ENCODE data around the gene OIP5.

OIP5 gene

DNA sequence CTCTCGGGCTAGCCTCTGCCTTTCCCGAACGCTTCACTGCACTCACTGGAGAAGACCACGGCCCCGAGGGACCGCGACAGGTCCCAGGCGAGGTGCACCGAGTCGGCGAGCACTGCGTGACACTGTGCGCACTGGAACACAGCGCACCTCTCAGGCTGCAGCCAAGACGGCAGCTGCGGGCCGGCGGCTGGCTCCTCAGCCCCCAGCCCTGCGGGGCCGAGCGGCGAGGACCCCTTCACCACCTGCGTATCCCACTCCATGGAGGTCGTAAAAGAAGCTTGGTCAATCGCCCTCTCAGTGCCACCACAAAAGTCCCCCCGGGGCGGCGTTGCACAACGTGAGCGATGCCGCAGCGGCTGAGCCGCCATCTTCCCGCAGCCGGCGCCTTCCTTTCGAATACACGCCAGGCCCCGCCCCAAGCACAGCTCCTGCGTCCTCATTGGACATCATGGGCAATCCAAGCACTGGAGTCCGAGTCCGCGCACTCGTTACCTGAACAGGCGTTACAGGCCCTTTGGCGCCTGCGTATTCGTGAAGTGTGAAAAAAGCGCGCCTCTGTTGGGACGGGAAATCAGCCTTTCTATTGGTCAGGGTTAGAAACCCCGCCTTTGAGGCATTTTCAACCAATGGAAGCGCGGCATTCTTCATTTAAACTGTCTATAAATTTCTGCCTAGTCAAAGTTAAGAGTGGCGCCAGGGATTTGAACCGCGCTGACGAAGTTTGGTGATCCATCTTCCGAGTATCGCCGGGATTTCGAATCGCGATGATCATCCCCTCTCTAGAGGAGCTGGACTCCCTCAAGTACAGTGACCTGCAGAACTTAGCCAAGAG, at the start of gene OIP5, which contains the start of gene NUSAP1:
TSS of gene OIP5 (minus strand) at position 398 of the 832 bp plus-strand sequence. CDS start at position 368, 30 bp downstream.
TSS of gene NUSAP1 (plus strand) at position 688 of the 832 bp plus-strand sequence. CDS start at position 765, 77 bp downstream.
- Mint-ChIP-seq H3K27me3 (no peaks in the 10 kb centered on the region), H3K27ac (peak within 1 kb of the TSS; percentile 94), H3K36me3 (peaks cover 2% of the 10 kb centered on the region), H3K4me1 (ENCODE audit: low read depth) (peaks cover 27% of the 10 kb centered on the region), H3K9me3 (ENCODE audit: low read depth) (no peaks in the 10 kb centered on the region), H3K4me3 (peak within 1 kb of the TSS; percentile 97)

DNA sequence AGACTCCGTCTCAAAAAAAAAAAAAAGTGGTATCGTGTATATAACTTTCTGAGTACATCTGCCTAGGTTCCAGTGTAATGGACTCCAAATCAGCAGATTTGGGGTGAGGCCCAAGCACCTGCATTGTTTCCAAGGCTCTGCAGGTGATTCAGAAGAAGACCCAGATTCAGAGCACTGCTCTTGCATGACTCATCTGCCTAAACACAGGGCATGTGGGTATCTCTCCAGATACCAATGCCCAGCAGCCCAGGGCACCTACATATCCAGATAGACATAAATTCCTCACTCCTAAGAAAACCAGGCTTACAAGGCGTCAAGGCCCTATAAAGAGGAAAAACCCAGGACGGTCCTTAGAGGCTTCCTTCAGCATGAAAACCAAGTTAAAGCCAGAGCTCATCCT, 45.6 kb upstream of the OIP5 start:
- Mint-ChIP-seq H3K27ac (no peak overlapping the region), H3K9me3 (ENCODE audit: low read depth) (no peaks in the 10 kb centered on the region), H3K36me3 (no peaks in the 10 kb centered on the region), H3K27me3 (no peaks in the 10 kb centered on the region), H3K4me1 (ENCODE audit: low read depth) (no peaks in the 10 kb centered on the region), H3K4me3 (no peak overlapping the region)

DNA sequence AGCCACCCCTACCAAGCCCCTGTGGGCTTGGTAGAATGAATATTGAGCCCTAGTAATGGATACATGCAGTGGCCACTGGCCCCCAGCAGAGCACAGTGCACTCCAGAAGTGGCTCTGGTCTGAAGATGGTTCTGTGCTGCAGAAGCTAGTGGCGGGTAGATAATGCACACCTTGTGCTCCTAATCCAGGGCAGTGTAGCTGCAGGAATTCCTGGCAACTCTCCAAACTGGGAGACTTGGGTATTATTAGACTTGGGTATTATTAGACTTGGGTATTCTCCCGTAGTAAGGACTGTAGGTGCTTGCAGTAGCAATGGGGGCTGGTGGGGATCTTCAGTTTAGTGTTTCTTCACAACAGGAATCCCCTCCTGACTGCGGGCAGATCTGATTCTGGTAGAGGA, 35.0 kb upstream of the OIP5 start:
- Mint-ChIP-seq H3K4me3 (no peak overlapping the region), H3K9me3 (ENCODE audit: low read depth) (no peaks in the 10 kb centered on the region), H3K36me3 (no peaks in the 10 kb centered on the region), H3K4me1 (ENCODE audit: low read depth) (no peaks in the 10 kb centered on the region), H3K27ac (no peak overlapping the region), H3K27me3 (no peaks in the 10 kb centered on the region)

DNA sequence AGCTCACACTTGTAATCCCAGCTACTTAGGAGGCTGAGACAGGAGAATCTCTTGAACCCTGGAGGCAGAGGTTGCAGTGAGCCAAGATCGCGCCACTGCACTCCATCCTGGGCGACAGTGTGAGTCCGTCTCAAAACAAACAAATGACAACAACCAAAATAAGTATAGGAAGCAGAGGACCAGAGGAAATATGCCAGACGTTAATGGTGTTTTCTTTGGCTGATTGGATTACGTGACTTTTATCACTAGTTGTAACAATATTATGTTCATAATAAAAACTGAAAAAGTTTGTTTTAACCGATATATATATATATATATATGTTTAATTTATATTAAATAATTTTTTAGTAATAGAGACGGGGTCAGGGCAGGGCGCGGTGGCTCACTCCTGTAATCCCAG, 22.0 kb upstream of the OIP5 start:
- Mint-ChIP-seq H3K4me1 (ENCODE audit: low read depth) (no peaks in the 10 kb centered on the region), H3K9me3 (ENCODE audit: low read depth) (no peaks in the 10 kb centered on the region), H3K27ac (no peak overlapping the region), H3K36me3 (peaks cover 3% of the 10 kb centered on the region), H3K27me3 (no peaks in the 10 kb centered on the region), H3K4me3 (no peak overlapping the region)

DNA sequence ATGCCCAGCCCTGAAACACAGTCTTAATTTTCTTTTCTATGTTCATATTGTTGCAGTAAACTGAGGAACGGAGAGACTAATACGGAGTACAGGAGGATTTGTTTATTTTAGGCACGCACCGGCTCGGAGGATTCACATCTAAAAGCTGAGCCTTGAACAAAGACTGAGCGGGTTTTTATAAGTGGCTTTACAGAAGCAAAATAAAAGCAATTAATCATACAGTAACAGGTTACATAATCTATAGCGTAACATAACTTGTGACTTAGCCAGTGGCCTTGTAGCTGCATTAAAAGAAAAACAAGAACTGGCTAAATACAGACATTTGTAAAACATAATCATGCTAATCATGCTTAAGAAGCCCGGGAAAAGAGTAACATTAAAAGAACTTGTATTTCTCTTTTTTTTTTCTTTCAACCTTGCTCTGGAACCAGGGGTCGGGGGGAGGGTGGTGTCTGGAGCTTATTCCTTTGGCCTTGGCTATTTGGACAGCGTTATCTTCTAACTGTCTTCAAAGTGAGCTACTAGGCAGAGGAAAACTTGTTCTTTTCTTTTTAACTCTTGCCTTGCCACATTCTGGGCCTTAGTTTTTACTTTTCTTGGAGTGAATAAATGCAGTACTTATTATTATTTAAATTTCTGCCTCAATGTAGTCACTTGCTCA, 17.8 kb upstream of the OIP5 start:
- Mint-ChIP-seq H3K4me1 (ENCODE audit: low read depth) (no peaks in the 10 kb centered on the region), H3K36me3 (peaks cover 3% of the 10 kb centered on the region), H3K27me3 (no peaks in the 10 kb centered on the region), H3K9me3 (ENCODE audit: low read depth) (no peaks in the 10 kb centered on the region), H3K4me3 (no peak overlapping the region), H3K27ac (no peak overlapping the region)

DNA sequence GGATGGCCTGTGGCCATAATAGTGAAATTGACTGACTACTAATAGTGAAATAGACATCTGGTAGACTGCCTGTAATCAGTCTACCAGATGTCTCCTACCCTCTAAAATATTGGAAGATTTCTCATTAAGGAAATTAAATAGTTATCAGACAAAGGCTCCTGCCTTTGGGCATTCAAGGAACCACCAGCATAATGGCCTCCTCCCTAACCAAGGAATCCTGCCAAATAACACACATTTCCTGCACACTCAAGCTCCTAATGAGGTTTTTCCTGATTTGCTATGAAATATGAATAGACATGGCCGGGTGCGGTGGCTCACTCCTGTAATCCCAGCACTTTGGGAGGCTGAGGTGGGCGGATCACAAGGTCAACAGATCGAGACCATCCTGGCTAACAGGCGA, 14.8 kb upstream of the OIP5 start:
- no peaks in the 10 kb centered on the region for H3K9me3 Mint-ChIP-seq (ENCODE audit: low read depth)
- H3K36me3 Mint-ChIP-seq: peaks cover 7% of the 10 kb centered on the region

DNA sequence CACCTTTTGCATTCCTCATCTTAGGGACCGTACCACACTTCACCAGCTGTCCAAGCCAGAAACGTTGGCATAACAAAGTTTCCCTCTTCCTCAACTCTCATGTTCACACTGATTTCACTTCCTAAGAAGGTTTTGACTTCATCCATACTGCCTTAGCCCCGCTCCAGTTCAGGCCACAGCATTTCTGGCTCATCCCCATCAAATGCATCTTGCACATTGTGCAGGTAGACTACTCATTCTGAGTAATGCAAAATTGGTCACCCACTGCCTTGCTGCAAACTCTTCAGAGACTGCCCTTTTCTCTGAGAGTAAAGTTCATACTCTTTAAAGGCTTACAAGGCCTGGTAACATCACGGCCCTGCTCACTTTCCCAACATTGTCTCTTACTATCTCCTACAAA, 9.1 kb upstream of the OIP5 start:
- Mint-ChIP-seq H3K36me3 (peaks cover 4% of the 10 kb centered on the region), H3K4me1 (ENCODE audit: low read depth) (no peaks in the 10 kb centered on the region), H3K27ac (no peak overlapping the region), H3K4me3 (no peak overlapping the region), H3K27me3 (no peaks in the 10 kb centered on the region), H3K9me3 (ENCODE audit: low read depth) (no peaks in the 10 kb centered on the region)

More for the DNA sequence above, 14.8 kb upstream of the OIP5 start:
- H3K4me1 Mint-ChIP-seq (ENCODE audit: low read depth): no peaks in the 10 kb centered on the region
- no peak overlapping the region for H3K4me3 Mint-ChIP-seq
- no peaks in the 10 kb centered on the region for H3K27me3 Mint-ChIP-seq
- no peak overlapping the region for H3K27ac Mint-ChIP-seq

DNA sequence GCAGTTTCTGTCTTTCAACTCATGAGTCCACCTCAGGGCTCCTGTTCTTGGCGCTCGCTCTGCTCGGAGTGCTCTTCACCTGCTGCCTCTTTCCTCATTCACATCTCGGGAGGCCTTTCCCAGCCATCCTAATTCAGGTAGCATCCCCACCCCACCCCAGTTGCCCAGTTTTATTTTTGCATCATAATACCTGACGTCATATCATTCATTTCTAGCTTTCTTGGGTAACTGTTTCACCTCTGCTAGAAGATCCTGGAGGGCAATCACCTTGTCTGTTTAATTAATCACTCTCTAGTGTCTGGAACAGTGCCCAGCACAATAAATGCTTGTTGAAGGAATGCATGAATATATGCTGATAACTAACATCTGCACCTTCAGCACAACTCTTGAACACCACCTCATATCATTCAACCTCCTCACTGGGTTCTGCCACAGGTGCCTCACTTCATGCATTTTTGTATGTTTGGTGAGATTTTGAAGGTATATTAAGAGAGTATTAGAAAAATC, 7.9 kb upstream of the OIP5 start:
- Mint-ChIP-seq H3K4me3 (no peak overlapping the region), H3K36me3 (peaks cover 4% of the 10 kb centered on the region), H3K27ac (no peak overlapping the region)

DNA sequence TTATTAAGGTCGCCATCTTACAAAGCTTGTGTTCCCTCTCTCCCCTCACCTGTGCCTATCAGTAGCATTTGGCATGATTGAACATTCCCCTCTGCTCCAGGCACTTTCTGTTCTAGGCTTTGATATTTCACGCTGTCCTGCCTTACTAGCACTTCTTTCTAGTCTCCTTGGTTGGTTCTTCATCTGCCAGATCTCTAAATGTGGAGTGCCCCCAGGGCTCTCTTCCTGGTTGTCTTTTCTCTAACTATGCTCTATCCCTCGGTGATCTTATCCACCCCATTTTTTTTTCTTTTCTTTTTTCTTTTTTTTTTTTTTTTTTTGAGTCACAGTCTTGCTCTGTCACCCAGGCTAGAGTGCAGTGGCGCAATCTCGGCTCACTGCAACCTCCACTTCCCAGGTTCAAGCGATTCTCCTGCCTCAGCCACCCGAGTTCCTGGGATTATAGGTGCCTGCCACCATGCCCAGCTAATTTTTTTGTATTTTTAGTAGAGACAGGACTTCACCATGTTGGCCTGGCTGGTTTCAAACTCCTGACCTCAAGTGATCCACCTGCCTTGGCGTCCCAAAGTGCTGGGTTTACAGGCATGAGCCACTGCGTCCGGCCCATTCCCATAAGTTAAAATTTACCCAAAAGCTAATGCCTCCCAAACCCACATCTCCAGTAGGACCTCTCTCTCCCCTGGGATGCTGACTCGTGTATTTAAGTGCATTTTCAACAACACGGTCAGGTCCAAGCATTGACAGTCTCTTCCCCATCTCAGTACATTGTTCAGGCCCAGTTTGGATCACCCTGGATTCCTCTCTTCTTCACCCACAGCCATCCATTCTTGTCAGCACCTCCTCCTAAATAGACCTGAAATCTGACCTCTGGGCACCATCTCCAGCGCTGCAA, 5.5 kb upstream of the OIP5 start:
- Mint-ChIP-seq H3K27ac (no peak overlapping the region), H3K36me3 (peaks cover 2% of the 10 kb centered on the region), H3K4me3 (no peak overlapping the region), H3K9me3 (ENCODE audit: low read depth) (no peaks in the 10 kb centered on the region), H3K27me3 (no peaks in the 10 kb centered on the region), H3K4me1 (ENCODE audit: low read depth) (peaks cover 13% of the 10 kb centered on the region)

More for the DNA sequence above, 7.9 kb upstream of the OIP5 start:
- Mint-ChIP-seq H3K4me1 (ENCODE audit: low read depth) (no peaks in the 10 kb centered on the region), H3K27me3 (no peaks in the 10 kb centered on the region), H3K9me3 (ENCODE audit: low read depth) (no peaks in the 10 kb centered on the region)

DNA sequence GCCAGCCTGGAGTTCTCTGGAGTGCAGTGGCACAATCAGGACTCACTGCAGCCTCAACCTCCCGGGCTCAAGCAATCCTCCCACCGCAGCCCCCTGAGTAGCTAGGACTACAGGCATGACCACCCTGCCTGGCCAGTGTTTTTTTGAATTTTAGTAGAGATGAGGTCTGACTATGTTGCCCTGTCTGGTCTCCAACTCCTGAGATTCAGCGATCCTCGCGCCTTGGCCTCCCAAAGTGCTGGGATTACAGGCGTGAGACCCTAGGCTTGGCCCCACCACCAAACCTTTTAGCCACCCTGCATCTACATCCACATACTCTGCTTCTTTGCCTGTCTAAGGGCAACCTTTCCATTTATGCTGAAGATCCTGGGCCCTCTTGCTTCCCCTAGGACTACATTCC, 4.7 kb upstream of the OIP5 start:
- Mint-ChIP-seq H3K4me3 (no peak overlapping the region), H3K27ac (no peak overlapping the region), H3K36me3 (no peaks in the 10 kb centered on the region)

DNA sequence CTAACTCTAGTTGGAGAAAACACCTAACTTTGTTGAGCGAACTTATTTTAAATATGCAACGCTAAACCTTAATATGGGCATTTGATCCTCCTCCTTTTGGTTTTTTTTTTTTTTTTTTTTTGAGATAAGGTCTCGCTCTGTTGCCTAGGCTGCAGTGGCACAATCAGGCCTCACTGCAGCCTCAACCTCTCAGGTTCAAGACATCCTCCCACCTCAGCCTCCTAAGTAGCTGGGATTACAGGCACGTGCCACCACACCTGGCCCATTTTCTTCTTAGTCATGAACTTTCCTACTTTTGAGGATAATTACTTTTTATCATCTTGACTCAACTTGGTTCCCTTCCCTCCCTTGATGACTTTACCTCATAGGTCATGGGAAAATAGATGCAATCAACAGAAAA, 4.2 kb upstream of the OIP5 start:
- no peaks in the 10 kb centered on the region for H3K9me3 Mint-ChIP-seq (ENCODE audit: low read depth)
- no peaks in the 10 kb centered on the region for H3K36me3 Mint-ChIP-seq
- no peak overlapping the region for H3K27ac Mint-ChIP-seq
- peaks cover 22% of the 10 kb centered on the region for H3K4me1 Mint-ChIP-seq (ENCODE audit: low read depth)
- no peak overlapping the region for H3K4me3 Mint-ChIP-seq
- H3K27me3 Mint-ChIP-seq: no peaks in the 10 kb centered on the region

More for the DNA sequence above, 4.7 kb upstream of the OIP5 start:
- H3K27me3 Mint-ChIP-seq: no peaks in the 10 kb centered on the region
- H3K4me1 Mint-ChIP-seq (ENCODE audit: low read depth): peaks cover 17% of the 10 kb centered on the region
- H3K9me3 Mint-ChIP-seq (ENCODE audit: low read depth): no peaks in the 10 kb centered on the region

DNA sequence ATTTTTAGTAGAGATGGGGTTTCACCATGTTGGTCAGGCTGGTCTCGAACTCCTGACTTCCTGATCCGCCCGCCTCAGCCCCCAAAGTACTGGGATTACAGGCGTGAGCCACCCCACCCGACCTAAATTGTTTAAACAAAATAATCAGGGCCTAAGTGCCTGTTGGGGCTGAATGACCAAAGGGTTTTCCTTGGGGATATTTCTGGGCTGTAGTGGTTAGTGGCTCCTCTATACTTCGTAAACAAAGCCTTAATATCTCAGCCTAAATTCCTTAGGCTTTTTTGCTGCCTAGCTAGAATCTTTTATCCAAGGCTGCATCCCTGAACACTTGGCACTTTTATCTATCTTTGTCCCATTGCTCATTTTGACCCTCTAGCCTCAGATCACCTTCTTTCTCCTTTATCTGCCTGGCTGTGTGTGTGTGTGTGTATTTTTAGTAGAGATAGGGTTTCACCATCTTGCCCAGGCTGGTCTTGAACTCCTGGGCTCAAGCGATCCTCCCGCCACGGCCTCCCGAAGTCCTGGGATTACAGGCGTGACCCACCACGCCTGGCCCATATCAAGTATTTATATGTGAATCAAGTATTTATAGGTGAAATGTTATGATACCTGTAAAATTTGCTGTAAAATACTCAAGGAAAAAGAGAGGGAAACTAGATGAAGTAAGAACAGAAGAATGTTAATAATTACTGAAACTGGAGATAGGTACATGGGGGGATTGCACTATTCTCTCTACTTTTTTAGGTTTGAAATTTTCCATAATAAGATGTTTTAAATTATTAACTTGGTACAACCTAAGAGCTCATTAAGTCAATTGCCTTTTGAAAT, 2.1 kb upstream of the OIP5 start:
- no peaks in the 10 kb centered on the region for H3K36me3 Mint-ChIP-seq
- H3K4me1 Mint-ChIP-seq (ENCODE audit: low read depth): peaks cover 27% of the 10 kb centered on the region
- peak overlapping the region; percentile 80 for H3K4me3 Mint-ChIP-seq
- H3K27me3 Mint-ChIP-seq: no peaks in the 10 kb centered on the region
- no peaks in the 10 kb centered on the region for H3K9me3 Mint-ChIP-seq (ENCODE audit: low read depth)
- H3K27ac Mint-ChIP-seq: no peak overlapping the region

DNA sequence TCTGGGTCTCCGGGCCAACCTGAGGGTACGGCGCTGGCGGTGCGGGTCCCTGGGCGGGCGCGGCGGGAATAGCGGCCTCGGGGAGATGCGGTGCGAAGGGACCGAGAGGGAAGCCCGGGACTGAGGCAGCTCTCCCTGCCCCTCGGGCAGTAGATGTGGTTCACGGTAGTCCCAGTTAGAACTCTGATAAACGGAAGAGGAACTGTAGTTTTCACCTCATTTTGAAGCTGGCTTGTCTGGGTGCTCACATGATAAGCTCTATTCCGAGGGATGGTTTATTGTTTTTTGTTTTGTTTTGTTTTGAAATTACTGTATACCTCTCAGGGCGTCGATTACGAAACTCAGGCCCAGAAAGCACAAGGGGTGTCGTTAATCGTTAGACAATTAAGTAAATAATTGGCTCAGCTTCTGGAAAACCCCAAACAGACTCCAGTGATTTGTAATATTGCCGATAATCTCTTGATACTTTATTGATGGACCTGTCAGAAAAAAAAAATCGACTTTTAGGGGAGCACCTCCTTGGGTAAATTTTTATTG, 703 bp upstream of the OIP5 start:
- peak overlapping the region; percentile 94 for H3K27ac Mint-ChIP-seq
- peaks cover 2% of the 10 kb centered on the region for H3K36me3 Mint-ChIP-seq
- H3K4me1 Mint-ChIP-seq (ENCODE audit: low read depth): peaks cover 27% of the 10 kb centered on the region
- H3K4me3 Mint-ChIP-seq: peak overlapping the region; percentile 97
- no peaks in the 10 kb centered on the region for H3K27me3 Mint-ChIP-seq
- H3K9me3 Mint-ChIP-seq (ENCODE audit: low read depth): no peaks in the 10 kb centered on the region

DNA sequence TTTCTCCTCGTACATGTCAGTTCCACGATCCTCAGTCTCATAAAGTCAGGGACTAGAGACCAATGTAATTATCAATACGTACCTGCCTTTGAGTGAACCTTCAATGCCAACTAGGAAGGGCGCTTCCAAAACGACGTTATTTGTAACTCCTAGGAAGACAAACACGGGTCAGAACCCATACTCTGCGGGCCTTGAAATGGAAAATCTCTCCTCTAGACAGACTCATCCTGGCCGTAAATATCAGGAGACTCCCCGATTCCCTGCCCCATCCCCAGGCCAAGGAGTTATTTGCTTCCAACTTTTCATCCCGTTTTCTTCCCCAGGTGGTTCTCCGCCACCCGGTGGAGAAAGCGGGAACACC, 578 bp downstream of the OIP5 start:
- peak overlapping the region; percentile 97 for H3K4me3 Mint-ChIP-seq
- peaks cover 27% of the 10 kb centered on the region for H3K4me1 Mint-ChIP-seq (ENCODE audit: low read depth)
- H3K36me3 Mint-ChIP-seq: peaks cover 2% of the 10 kb centered on the region
- peak overlapping the region; percentile 86 for H3K27ac Mint-ChIP-seq
- H3K9me3 Mint-ChIP-seq (ENCODE audit: low read depth): no peaks in the 10 kb centered on the region
- H3K27me3 Mint-ChIP-seq: no peaks in the 10 kb centered on the region

Data from activated naive CD8-positive, alpha-beta T cell (primary cell).